ENCODE results near the gene PRR12.

PRR12 gene

DNA sequence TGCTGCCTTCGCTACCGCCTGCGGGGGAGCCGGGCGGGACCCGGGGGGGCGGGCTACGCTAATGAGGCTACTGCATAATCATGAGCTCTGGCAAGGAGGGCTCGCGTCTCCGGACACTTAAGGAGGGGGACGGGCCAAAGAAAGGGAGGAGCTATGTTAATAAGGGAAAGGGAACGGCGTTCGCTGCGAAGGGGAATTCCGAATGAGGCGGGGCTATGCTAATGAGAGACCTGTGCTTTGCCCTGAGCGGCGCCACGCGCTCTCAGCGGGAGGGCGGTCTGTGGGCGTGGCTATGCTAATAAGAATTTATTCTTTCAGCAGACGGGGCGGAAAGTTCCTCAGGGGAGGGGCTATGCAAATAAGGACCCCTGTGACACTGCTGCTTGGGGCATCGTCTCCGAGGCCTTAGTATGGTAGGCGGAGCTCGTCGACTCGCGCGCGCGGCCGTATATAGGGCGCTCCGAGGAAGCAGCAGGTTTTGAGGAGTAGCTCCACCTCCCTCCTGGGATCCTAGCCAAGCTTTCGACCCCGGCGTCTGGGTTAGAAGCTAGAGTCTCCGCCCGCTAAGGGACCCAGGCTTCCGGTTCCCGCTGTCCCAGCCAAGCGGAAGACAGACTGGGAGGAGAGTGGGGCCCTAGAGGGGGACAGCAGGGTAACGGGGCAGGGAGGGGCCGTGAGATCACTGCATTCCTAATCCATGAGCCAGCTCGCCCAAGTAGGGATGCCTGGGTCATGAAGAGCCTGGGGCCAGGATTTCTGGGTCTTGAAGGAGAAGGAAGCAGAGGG, 49.3 kb downstream of the PRR12 start, which contains the start of gene RRAS:
TSS of gene RRAS (minus strand) at position 31 of the 786 bp plus-strand sequence. CDS start 45 bp downstream, outside the sequence.
- in situ Hi-C loops (cut with HindIII; ENCODE audit: low sequenced_read_pairs): loop anchor here (5.0 kb wide), 1 partner anchor 68 kb away; no protein-coding TSS in a partner anchor

DNA sequence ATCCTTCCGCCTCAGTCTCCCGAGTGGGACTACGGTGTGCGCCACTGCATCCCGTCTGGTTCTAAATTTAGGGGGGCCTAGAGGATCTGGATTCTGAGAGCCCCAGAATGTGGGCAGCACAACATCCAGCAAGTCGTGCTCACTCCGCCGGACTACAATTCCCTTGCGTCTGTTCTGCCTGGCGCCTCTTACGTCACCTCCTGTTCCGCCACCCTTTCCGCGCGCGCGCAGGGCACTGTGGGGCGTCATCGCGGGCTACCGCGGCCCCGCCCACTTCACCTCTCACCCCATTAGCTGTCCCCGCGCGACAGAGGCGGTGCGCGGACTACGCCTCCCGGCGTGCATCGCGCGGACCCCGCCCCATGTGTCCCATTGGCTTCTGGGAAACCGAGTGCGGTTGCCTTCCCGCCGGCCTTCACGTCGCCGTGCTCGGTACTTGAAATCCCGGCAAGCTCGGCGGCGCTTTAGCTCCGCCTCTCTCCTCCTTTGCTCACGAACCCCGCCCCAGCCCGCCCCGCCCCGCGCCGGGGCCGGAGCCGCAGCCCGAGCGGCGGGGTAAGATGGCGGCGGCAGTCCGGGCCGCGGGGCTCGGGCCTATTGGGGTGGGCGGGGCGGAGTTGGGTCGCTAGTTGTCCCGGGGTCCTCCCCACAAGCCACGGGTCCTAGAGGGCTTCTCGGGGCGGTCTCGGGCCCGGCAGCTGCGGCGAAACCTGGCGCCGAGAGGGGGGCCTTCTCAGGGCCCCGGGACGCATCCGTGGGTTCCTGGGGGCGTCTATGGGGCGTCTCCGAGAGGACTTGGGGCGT, 50.9 kb downstream of the PRR12 start, which contains the start of gene SCAF1:
TSS of gene SCAF1 (plus strand) at position 522 of the 804 bp plus-strand sequence. CDS start 2,818 bp downstream, outside the sequence.
- in situ Hi-C loops (cut with HindIII; ENCODE audit: low sequenced_read_pairs): loop anchor here (5.0 kb wide), 1 partner anchor 70 kb away; no protein-coding TSS in a partner anchor

DNA sequence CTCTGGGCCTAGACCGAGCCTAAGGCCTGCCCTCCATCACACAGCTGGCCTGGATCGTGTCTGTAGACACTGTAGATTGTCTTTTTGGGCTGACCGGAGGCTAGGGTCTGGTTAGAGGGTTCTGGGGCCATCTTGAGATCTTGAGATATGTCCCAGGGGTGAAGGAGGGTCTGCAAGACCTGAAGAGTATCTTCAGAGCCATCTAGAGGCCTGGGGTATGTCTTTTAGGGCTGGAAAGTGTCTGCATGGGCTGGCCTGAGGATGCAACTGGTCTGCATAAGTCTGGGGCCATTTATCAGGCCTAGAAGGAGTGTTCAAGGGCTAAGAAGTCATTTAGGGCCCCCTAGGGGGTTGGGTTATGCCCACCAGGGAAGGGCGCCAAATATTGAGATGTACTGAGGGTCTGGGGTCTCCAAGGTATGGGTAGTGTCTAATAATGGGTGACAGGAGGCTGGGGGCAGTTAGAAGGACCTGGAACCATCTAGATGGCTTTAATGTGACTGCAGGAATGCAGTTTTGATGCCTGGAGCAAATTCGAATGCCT, 51.6 kb downstream of the PRR12 start:
- in situ Hi-C loops (cut with HindIII; ENCODE audit: low sequenced_read_pairs): loop anchor here (5.0 kb wide), 1 partner anchor 70 kb away; no protein-coding TSS in a partner anchor

DNA sequence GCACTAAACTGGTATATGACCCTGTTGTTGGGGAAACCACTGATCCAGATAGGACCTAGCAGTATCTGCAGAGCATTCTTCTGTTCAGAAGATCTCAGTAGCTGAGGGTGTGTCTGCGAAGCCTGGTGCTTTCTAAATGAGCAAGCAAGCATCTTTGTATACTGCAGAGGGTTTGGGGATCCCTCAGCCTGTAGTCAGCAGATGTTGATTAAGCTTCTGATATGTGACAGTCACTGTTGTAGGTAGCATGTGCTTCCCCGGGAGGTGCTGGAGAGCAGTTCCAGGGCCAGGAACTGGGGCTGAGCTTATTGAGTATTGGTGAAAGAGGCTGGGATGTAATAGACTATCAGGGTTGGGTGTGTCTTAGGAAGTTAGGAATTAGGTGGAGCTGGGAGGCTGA, 52.5 kb downstream of the PRR12 start:
- in situ Hi-C loops (cut with HindIII; ENCODE audit: low sequenced_read_pairs): loop anchor here (5.0 kb wide), 1 partner anchor 71 kb away; no protein-coding TSS in a partner anchor

DNA sequence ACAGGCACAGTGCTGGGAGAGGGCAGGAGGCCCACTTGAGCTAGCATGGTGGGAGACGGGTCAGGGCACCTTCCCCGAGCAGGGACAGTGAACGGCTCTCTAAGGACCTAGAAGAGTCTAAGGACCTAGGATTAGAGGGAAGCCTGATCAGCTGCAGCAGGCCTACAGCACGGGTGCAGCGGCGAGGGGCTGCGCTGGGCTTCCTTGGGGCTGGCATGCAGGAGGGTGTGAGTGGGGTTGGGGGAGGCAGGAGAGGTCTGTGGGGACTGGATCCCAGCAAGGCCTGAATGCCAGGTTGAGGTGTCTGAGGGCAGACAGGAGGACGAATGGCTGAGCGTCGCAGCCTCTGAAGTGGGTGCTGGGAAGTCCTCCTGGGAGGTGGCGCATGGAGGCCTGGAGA, 54.6 kb downstream of the PRR12 start:
- in situ Hi-C loops (cut with HindIII; ENCODE audit: low sequenced_read_pairs): no loop called here

DNA sequence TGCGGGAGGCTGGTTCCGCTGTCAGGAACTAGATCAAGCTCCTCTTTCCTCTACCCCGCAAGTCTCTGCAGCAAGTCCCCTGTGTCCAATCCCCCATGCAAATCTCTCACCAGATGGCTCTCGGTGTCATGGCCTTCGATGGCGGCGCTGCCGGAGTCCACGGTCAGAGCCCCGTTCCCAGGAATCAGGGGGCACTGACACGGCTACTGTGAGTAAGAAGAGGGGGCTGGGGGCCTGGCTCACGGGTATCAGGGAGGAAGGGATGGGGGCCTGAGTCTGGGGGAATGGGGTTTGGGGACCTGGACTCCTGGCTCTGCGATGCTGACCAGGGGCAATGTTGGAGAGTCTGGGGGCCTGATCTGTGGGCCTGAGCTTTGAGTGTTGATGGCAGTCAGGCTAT, 55.0 kb downstream of the PRR12 start:
- in situ Hi-C loops (cut with HindIII; ENCODE audit: low sequenced_read_pairs): no loop called here

DNA sequence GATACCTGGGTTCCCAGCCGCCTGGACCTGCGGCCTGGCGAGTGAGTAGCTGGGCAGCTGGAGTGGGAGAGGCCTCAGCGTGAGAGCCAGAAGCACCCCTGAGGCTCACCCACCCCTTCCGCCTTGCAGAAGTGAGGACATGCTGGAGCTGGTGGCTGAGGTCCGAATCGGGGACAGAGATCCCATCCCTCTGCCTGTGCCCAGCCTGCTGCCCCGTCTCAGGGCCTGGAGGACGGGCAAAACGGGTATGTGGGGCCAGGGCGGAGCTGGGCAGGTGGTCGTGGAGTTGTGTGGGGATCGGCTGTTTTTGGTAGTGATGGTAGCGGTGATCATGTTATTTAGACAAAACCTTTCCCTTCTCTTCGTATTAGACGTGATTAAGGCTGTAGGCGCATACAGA, 55.6 kb downstream of the PRR12 start:
- in situ Hi-C loops (cut with HindIII; ENCODE audit: low sequenced_read_pairs): no loop called here

DNA sequence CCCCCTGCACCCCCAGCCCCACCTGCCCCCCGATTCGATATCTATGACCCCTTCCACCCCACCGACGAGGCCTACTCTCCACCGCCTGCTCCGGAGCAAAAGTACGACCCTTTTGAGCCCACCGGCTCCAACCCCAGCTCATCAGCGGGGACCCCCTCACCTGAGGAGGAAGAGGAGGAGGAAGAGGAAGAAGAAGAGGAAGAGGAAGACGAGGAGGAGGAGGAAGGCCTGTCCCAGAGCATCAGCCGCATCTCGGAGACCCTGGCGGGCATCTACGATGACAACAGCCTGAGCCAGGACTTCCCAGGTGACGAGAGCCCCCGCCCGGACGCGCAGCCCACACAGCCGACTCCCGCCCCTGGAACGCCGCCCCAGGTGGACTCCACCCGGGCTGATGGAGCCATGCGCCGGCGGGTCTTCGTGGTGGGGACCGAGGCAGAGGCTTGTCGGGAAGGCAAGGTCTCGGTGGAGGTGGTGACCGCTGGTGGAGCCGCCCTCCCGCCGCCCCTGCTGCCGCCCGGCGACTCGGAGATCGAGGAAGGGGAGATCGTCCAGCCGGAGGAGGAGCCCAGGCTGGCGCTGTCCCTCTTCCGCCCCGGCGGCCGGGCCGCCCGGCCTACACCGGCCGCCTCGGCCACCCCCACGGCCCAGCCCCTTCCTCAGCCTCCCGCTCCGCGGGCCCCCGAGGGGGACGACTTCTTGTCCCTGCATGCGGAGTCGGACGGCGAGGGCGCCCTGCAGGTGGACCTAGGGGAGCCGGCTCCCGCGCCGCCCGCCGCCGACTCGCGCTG, 60.2 kb downstream of the PRR12 start:
- in situ Hi-C loops (cut with HindIII; ENCODE audit: low sequenced_read_pairs): no loop called here

DNA sequence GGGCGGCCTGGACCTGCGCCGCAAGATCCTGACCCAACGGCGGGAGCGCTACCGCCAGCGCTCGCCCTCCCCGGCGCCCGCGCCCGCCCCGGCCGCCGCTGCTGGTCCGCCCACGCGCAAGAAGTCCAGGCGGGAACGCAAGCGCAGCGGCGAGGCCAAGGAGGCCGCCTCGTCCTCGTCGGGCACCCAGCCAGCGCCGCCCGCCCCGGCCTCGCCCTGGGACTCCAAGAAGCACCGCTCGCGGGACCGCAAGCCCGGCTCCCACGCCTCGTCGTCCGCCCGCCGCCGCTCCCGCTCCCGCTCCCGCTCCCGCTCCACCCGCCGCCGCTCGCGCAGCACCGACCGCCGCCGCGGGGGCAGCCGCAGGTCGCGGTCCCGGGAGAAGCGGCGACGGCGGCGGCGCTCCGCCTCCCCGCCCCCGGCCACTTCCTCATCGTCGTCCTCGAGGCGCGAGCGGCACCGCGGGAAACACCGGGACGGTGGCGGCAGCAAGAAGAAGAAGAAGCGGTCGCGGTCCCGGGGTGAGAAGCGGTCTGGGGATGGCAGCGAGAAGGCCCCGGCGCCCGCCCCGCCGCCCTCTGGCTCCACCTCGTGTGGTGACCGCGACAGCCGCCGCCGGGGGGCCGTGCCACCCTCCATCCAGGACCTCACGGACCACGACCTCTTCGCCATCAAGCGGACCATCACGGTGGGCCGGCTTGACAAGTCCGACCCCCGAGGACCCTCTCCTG, 61.0 kb downstream of the PRR12 start:
- in situ Hi-C loops (cut with HindIII; ENCODE audit: low sequenced_read_pairs): no loop called here

DNA sequence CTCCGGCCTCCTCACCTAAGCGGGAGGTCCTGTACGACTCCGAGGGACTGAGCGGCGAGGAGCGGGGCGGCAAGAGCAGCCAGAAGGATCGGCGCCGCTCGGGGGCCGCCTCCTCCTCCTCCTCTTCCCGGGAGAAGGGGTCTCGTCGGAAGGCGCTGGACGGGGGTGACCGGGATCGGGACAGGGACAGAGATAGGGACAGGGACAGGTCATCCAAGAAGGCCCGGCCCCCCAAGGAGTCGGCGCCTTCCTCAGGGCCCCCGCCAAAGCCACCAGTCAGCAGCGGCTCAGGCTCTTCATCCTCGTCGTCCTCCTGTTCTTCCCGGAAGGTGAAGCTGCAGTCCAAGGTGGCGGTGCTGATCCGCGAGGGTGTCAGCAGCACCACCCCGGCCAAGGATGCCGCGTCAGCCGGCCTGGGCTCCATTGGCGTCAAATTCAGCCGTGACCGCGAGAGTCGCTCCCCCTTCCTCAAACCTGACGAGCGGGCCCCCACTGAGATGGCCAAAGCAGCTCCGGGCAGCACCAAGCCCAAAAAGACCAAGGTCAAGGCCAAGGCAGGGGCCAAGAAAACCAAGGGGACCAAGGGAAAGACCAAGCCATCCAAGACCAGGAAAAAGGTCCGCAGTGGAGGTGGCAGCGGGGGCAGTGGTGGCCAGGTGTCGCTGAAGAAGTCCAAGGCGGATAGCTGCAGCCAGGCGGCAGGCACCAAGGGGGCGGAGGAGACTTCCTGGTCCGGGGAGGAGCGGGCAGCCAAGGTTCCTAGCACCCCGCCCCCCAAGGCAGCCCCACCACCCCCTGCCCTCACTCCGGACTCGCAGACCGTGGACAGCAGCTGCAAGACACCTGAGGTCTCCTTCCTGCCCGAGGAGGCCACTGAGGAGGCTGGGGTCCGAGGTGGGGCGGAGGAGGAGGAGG, 61.8 kb downstream of the PRR12 start:
- in situ Hi-C loops (cut with HindIII; ENCODE audit: low sequenced_read_pairs): no loop called here

DNA sequence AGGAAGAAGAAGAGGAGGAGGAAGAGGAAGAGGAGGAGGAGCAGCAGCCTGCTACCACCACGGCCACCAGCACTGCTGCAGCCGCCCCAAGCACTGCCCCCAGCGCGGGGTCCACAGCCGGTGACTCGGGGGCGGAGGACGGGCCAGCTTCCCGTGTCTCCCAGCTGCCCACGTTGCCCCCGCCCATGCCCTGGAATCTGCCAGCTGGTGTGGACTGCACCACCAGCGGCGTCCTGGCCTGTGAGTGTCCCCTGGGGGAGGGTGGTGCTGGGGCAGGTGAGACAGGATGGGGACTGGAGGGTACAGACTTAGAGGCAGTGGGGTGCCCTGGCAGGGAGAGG, 62.5 kb downstream of the PRR12 start:
- in situ Hi-C loops (cut with HindIII; ENCODE audit: low sequenced_read_pairs): no loop called here

DNA sequence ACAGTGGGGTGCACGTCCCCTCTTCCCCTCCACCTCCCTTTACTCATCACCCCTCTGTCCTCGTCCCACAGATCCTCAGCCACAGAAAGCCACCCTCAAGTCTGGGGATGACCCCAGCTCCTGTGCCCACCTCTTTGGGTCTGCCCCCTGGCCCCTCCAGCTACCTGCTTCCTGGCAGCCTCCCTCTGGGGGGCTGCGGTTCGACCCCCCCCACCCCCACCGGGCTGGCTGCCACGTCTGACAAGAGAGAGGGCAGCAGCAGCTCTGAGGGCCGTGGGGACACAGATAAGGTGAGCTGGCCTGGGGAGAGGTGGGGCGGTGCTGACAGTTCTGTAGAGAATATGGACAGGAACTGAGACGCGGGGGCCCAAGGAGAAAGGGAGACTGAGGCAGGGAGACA, 63.6 kb downstream of the PRR12 start:
- in situ Hi-C loops (cut with HindIII; ENCODE audit: low sequenced_read_pairs): no loop called here

DNA sequence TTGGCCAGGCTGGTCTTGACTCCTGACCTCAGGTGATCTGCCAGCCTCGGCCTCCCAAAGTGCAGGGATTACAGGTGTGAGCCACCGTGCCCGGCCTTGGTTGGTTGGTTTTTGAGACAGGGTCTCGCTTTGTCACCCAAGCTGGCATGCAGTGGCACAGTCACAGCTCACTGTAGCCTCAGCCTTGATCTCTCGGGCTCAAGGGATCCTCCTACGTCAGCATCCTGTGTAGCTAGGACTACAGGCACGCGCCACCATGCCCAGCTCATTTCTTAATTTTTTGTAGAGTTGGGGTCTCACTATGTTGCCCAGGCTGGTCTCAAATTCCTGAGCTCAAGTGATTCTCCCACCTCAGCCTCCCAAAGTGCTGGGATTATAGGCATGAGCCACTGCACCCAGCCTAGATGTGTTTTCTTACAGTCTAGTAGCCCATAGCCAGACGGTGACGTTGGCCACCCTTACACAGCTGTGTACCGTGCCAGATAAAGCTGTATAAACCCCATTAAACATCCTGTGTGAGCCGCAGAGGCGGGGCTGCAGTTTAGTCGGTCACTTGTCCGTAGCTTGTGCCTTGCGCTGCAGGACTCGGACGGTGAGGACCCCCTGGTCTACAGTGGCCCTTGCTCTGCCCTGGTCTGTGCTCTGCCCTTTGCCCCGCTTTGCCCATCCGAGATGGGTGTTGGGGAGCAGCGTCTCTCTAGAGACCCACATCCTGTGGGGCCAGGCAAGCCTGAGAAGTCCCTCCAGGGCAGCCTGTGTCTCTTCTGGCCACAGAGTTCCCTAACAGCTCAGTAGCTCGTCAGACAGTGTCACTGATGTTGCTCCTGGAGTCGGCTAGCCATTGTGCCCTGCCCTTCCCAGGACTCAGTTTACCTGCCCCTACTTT, 64.8 kb downstream of the PRR12 start:
- in situ Hi-C loops (cut with HindIII; ENCODE audit: low sequenced_read_pairs): no loop called here

DNA sequence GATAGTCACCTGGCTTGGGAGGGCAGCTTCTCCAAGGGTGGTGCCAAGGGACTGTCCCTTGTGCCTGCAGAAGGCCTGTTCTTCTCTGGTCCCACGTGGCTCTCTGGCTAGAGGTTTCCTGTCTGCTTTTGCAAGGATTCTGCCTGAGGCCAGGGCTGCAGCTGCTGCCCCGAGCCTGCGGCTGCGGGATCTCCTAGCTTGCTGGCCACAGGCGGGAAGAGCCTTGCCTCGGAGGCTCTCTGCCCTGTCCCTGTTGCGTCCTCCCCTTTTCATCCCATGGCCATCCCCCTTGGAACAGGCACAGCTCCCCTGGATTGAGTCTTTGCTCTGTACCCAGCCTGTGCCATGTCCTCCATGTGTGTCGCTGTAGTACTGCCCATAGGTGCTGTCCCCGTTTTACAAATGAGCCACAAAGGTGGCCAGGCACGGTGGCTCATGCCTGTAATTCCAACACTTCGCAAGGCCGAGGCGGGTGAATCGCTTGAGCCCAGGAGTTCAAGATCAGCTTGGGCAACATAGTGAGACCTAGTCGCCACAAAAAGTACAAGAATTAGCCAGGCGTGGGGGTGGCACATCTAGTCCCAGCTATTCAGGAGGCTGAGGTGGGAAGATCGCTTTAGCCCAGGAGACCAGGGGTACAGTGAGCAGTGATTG, 65.6 kb downstream of the PRR12 start:
- in situ Hi-C loops (cut with HindIII; ENCODE audit: low sequenced_read_pairs): no loop called here

DNA sequence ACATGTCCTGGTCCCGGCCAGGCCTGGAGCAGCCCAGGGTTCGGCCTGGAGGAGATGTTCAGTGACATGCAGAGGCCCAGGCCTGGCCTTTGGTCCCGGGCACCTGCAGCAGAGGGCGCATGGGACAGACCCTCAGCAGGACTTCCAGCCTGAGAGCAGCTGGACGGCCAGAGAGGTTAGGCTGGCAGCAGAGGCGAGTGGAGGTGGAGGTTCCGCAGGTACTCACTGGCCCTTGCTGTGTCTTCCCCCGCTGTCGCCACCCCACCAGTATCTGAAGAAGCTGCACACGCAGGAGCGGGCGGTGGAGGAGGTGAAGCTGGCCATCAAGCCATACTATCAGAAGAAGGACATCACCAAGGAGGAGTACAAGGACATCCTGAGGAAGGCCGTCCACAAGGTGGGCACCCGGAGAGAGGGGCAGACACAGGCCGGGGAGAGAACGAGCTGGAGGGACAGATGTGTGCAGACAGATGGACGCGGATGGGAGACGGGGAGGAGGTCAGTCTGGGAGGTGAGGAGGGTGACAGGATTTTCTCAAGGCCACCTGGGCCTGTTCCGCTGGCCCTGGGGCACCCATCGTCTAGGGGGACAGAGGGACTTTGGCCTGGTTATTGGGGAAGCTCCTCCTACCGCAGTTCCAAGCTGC, 66.6 kb downstream of the PRR12 start:
- in situ Hi-C loops (cut with HindIII; ENCODE audit: low sequenced_read_pairs): no loop called here

DNA sequence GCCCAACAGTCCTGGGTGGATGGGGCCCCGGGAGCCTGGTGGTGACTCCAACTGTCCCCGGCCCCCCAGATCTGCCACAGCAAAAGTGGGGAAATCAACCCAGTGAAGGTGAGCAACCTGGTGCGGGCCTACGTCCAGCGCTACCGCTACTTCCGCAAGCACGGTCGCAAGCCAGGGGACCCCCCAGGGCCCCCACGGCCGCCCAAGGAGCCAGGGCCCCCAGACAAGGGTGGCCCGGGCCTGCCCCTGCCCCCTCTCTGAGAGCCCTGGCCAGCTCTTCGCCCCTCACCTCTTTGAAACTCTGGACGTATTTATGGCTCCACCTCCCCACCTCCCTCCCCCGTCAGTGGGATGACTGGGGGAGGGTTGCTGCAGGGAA, 67.1 kb downstream of the PRR12 start:
- in situ Hi-C loops (cut with HindIII; ENCODE audit: low sequenced_read_pairs): no loop called here

All from endothelial cell of hepatic sinusoid (primary cell).